Fibroblast of lung (primary cell): Measurements from ENCODE around the gene HSPA6. TPM values are rescaled to one million over a fixed set of nuclear protein-coding genes. Genes with fewer than 3 reads are reported as not detected.
"Not testable (repeated sequence)": the region's sequence is repeated elsewhere in the genome, so short reads cannot be mapped to it uniquely, and the experiment has no call there.

Source experiments
- DNase-seq, 2 donors: peaks; one replicate each; pipeline versions ENCODE4 v3.0.0 to v3.0.0-alpha.2; 2010; ENCODE audit warnings: low read depth in 2 of 2
- H2AFZ ChIP-seq: 2 replicates; pipeline ENCODE4 v1.5.1; 2012; ENCODE audit warnings: low read length, control low read depth, inconsistent platforms
- H3K27ac ChIP-seq: 2 replicates; pipeline ENCODE4 v1.5.1; 2011; ENCODE audit warnings: low read length, control low read depth; ENCODE audit not compliant: insufficient read depth
- H3K27me3 ChIP-seq: 2 replicates; pipeline ENCODE4 v1.5.1; 2011; ENCODE audit warnings: mild to moderate bottlenecking, low read length; ENCODE audit not compliant: control insufficient read depth, insufficient read depth
- H3K36me3 ChIP-seq: 2 replicates; pipeline ENCODE4 v1.5.1; 2011; ENCODE audit warnings: low read length; ENCODE audit not compliant: control insufficient read depth, insufficient read depth
- H3K4me1 ChIP-seq: 2 replicates; pipeline ENCODE4 v1.5.1; 2011; ENCODE audit warnings: low read length; ENCODE audit not compliant: control insufficient read depth, insufficient read depth; ENCODE audit errors: extremely low read depth
- H3K4me2 ChIP-seq: 2 replicates; pipeline ENCODE4 v1.5.1; 2011; ENCODE audit warnings: low read length, control low read depth; ENCODE audit not compliant: insufficient read depth; ENCODE audit errors: extremely low read depth
- H3K4me3 ChIP-seq, 4 experiments: fragments of 200-600 bp in 1 of 4; sonication (generic) in 1 of 4; replicated peaks in 1 of 4; 2 replicates each; pipeline ENCODE4 v1.5.1; 2011 to 2016; ENCODE audit warnings: low read length in 4 of 4, low read depth in 3 of 4, mild to moderate bottlenecking in 3 of 4, control low read depth in 2 of 4, inconsistent platforms in 1 of 4, mixed read lengths in 1 of 4; ENCODE audit not compliant: insufficient read depth in 1 of 4; ENCODE audit errors: control extremely low read depth in 1 of 4
- H3K79me2 ChIP-seq: 2 replicates; pipeline ENCODE4 v1.5.1; 2012; ENCODE audit warnings: mild to moderate bottlenecking, low read length, inconsistent platforms; ENCODE audit not compliant: control insufficient read depth, insufficient read depth
- H3K9ac ChIP-seq: 2 replicates; pipeline ENCODE4 v1.5.1; 2011; ENCODE audit warnings: mild to moderate bottlenecking, low read length, control low read depth; ENCODE audit not compliant: insufficient read depth
- H3K9me3 ChIP-seq: 2 replicates; pipeline ENCODE4 v1.5.1; 2012; ENCODE audit warnings: low read depth, low read length; ENCODE audit not compliant: control insufficient read depth, insufficient read depth
- H4K20me1 ChIP-seq: 2 replicates; pipeline ENCODE4 v1.5.1; 2011; ENCODE audit warnings: low read length; ENCODE audit not compliant: control insufficient read depth, insufficient read depth; ENCODE audit errors: extremely low read depth
- CTCF ChIP-seq, 2 donors: IDR thresholded peaks in 1 of 2; conservative IDR thresholded peaks in 1 of 2; 1 replicate in 1 of 2; 2 replicates in 1 of 2; pipeline ENCODE4 v1.5.1; 2011 to 2012; ENCODE audit warnings: low read length in 2 of 2, control low read depth in 1 of 2, inconsistent platforms in 1 of 2, low read depth in 1 of 2, mild to moderate bottlenecking in 1 of 2
- EZH2 ChIP-seq: IDR thresholded peaks from 2 replicates; pipeline ENCODE4 v1.5.1; 2012; ENCODE audit warnings: low read length, control low read depth, mild to moderate bottlenecking; ENCODE audit errors: missing control alignments
- polyA plus RNA-seq, 2 donors: library from polyadenylated mRNA; depleted of rRNA in 1 of 2; stranded (reverse) in 1 of 2; unstranded in 1 of 2; fragments of >200 nt; gene quantifications; 2 replicates each; pipeline ENCODE4 v1.2.1, GENCODE V29; 2011 to 2012; ENCODE audit warnings: missing spikeins in 1 of 2
- total RNA-seq: library from RNA; depleted of rRNA; stranded (reverse); fragments of >200 nt; gene quantifications from 2 replicates; pipeline ENCODE4 v1.2.1, GENCODE V29; 2014

HSPA6 gene
- total and polyA plus RNA-seq, 2 donors (not counting 1 experiment from before 2014, with no cell fraction given), result 0.22 to 2.3 TPM

GRCh38 chr1:161511756-161512060, 12.6 kb upstream of the HSPA6 start:
- Histone ChIP-seq H3K4me1 (peaks cover 3% of the 10 kb centered on the region), H3K9ac (no peak overlapping the region), H3K4me2 (no peak overlapping the region), H4K20me1 (no peaks in the 10 kb centered on the region), H2AFZ (no peak overlapping the region), H3K9me3 (no peaks in the 10 kb centered on the region), H3K4me3 (no peak overlapping the region), H3K27ac (no peak overlapping the region), H3K79me2 (no peaks in the 10 kb centered on the region), H3K36me3 (no peaks in the 10 kb centered on the region), H3K27me3 (no peaks in the 10 kb centered on the region)
- DNase-seq, result no peak
- TF ChIP-seq CTCF (conservative IDR thresholded peaks at IDR 0.05 in 1 of 2, IDR thresholded peaks at IDR 0.05 in 1 of 2; ENCODE audit: low read depth in 1 of 2, low read length in 2 of 2) (no peak), EZH2 (no peak)

- DNase-seq, H3K9me3 ChIP-seq, H4K20me1 ChIP-seq, H3K36me3 ChIP-seq, H3K4me2 ChIP-seq, H3K79me2 ChIP-seq, H3K4me1 ChIP-seq, H3K27me3 ChIP-seq, H2AFZ ChIP-seq, H3K4me3 ChIP-seq, H3K9ac ChIP-seq, H3K27ac ChIP-seq: not testable (repeated sequence)
Observed at GRCh38 chr1:161512636-161513447, 11.5 kb upstream of the HSPA6 start.

- H3K4me3 ChIP-seq, H3K27me3 ChIP-seq, H3K4me2 ChIP-seq, H3K9me3 ChIP-seq, DNase-seq, H3K9ac ChIP-seq, H3K4me1 ChIP-seq, H3K36me3 ChIP-seq, H4K20me1 ChIP-seq, H3K79me2 ChIP-seq: not testable (repeated sequence)
- Histone ChIP-seq H3K27ac (peak overlapping the region; percentile 77), H2AFZ (peak overlapping the region; percentile 57)
Observed at GRCh38 chr1:161513448-161513780, 10.9 kb upstream of the HSPA6 start.

GRCh38 chr1:161513953-161514352, 10.4 kb upstream of the HSPA6 start:
- H3K4me1 ChIP-seq, H4K20me1 ChIP-seq, H3K4me3 ChIP-seq, H3K9me3 ChIP-seq, H3K4me2 ChIP-seq, H3K9ac ChIP-seq, H3K27me3 ChIP-seq, H2AFZ ChIP-seq, H3K36me3 ChIP-seq, H3K79me2 ChIP-seq: not testable (repeated sequence)
- H3K27ac ChIP-seq, result peak overlapping the region; percentile 77
- DNase-seq, result peak; percentile 19 to 22

- DNase-seq, H3K4me1 ChIP-seq, H3K79me2 ChIP-seq, H3K9ac ChIP-seq, H3K36me3 ChIP-seq, H3K9me3 ChIP-seq, H3K4me3 ChIP-seq, H3K27ac ChIP-seq, H2AFZ ChIP-seq, H4K20me1 ChIP-seq, H3K27me3 ChIP-seq: not testable (repeated sequence)
- peak overlapping the region; percentile 25 for H3K4me2 ChIP-seq
Observed at GRCh38 chr1:161523041-161523816, 1.1 kb upstream of the HSPA6 start.

GRCh38 chr1:161524742-161525291, 477 bp downstream of the HSPA6 start:
- not testable (repeated sequence) for H3K9me3 ChIP-seq, DNase-seq, H3K36me3 ChIP-seq, H3K79me2 ChIP-seq, H3K27ac ChIP-seq, H4K20me1 ChIP-seq, H2AFZ ChIP-seq, H3K4me1 ChIP-seq, H3K9ac ChIP-seq, H3K27me3 ChIP-seq
- peak overlapping the region; percentile 15 for H3K4me2 ChIP-seq
- peak overlapping the region in 2 of 4 experiments; percentile 17 to 35 for H3K4me3 ChIP-seq
